GM18858 (cell line): Measurements from ENCODE around the gene KRTAP4-9.
"Not testable (repeated sequence)": the region's sequence is repeated elsewhere in the genome, so short reads cannot be mapped to it uniquely, and the experiment has no call there.

Experiments
- ATAC-seq: cut with Tn5 transposase; IDR thresholded peaks from one replicate; pipeline ENCODE4 v1.9.1; 2021; ENCODE audit not compliant: unreplicated experiment

KRTAP4-9 gene

GRCh38 chr17:41105347-41105746, at the start of gene KRTAP4-9:
Gene KRTAP4-9 (plus strand): TSS chr17:41105389. CDS start chr17:41105389, 0 bp downstream.
- ATAC-seq = not testable (repeated sequence)

- no peak for ATAC-seq
These were observed 47.6 kb upstream of the KRTAP4-9 start for GRCh38 chr17:41057547-41057946.

GRCh38 chr17:41058741-41059140, 46.4 kb upstream of the KRTAP4-9 start:
- no peak for ATAC-seq

GRCh38 chr17:41059276-41060051, 45.7 kb upstream of the KRTAP4-9 start:
- ATAC-seq = not testable (repeated sequence)

- ATAC-seq = no peak
These were observed 45.1 kb upstream of the KRTAP4-9 start, which contains the start of gene KRTAP2-3 for GRCh38 chr17:41060052-41060604. Gene KRTAP2-3 (minus strand): TSS chr17:41060114. CDS start chr17:41060050, 64 bp downstream.

- no peak for ATAC-seq
These were observed 43.2 kb upstream of the KRTAP4-9 start for GRCh38 chr17:41061964-41062363.

- no peak for ATAC-seq
These were observed 41.7 kb upstream of the KRTAP4-9 start for GRCh38 chr17:41063449-41063848.

- no peak for ATAC-seq
These were observed 40.9 kb upstream of the KRTAP4-9 start for GRCh38 chr17:41064301-41064700.

- not testable (repeated sequence) for ATAC-seq
These were observed 40.0 kb upstream of the KRTAP4-9 start for GRCh38 chr17:41065016-41065689.

- ATAC-seq = no peak
These were observed 39.2 kb upstream of the KRTAP4-9 start, which contains the start of gene KRTAP2-4 for GRCh38 chr17:41065829-41066624. Gene KRTAP2-4 (minus strand): TSS chr17:41065879. CDS start chr17:41065845, 34 bp downstream.

GRCh38 chr17:41067281-41067680, 37.9 kb upstream of the KRTAP4-9 start:
- ATAC-seq = no peak

GRCh38 chr17:41069031-41069430, 36.2 kb upstream of the KRTAP4-9 start:
- ATAC-seq = no peak

GRCh38 chr17:41071606-41072360, 33.4 kb upstream of the KRTAP4-9 start:
- no peak for ATAC-seq

- no peak for ATAC-seq
These were observed 31.5 kb upstream of the KRTAP4-9 start for GRCh38 chr17:41073676-41074075.

GRCh38 chr17:41076788-41077187, 28.4 kb upstream of the KRTAP4-9 start:
- no peak for ATAC-seq

GRCh38 chr17:41082626-41083025, 22.6 kb upstream of the KRTAP4-9 start:
- no peak for ATAC-seq

- ATAC-seq = not testable (repeated sequence)
These were observed 21.8 kb upstream of the KRTAP4-9 start for GRCh38 chr17:41083427-41083826.

GRCh38 chr17:41084100-41084856, 20.9 kb upstream of the KRTAP4-9 start, which contains the start of gene KRTAP4-7:
Gene KRTAP4-7 (plus strand): TSS chr17:41084150. CDS start chr17:41084207, 57 bp downstream.
- not testable (repeated sequence) for ATAC-seq

- not testable (repeated sequence) for ATAC-seq
These were observed 16.3 kb upstream of the KRTAP4-9 start for GRCh38 chr17:41088760-41089352.
